HUES48 (cell line): Measurements from ENCODE around the gene RPL15.
"Not testable (repeated sequence)": the region's sequence is repeated elsewhere in the genome, so short reads cannot be mapped to it uniquely, and the experiment has no call there.

Source experiments
- H3K27ac ChIP-seq: one replicate; pipeline ENCODE4 v1.7.0; 2013; ENCODE audit warnings: low read depth, low read length, inconsistent platforms
- H3K27me3 ChIP-seq: 2 replicates; pipeline ENCODE4 v1.6.1; 2013; ENCODE audit warnings: mild to moderate bottlenecking, low read length; ENCODE audit not compliant: control insufficient read depth, insufficient read depth
- H3K36me3 ChIP-seq: 2 replicates; pipeline ENCODE4 v1.6.1; 2013; ENCODE audit warnings: low read length; ENCODE audit not compliant: control insufficient read depth, insufficient read depth
- H3K4me1 ChIP-seq: 2 replicates; pipeline ENCODE4 v1.6.1; 2013; ENCODE audit warnings: mild to moderate bottlenecking, low read length; ENCODE audit not compliant: control insufficient read depth, insufficient read depth
- H3K4me3 ChIP-seq: 2 replicates; pipeline ENCODE4 v1.5.1; 2013; ENCODE audit warnings: mild to moderate bottlenecking, low read depth, low read length
- H3K9ac ChIP-seq: 2 replicates; pipeline ENCODE4 v1.6.1; 2013; ENCODE audit warnings: mild to moderate bottlenecking, low read depth, low read length, moderate library complexity
- H3K9me3 ChIP-seq: 2 replicates; pipeline ENCODE4 v1.6.1; 2013; ENCODE audit warnings: low read length; ENCODE audit not compliant: control insufficient read depth, insufficient read depth

Gene RPL15

GRCh38 chr3:23889950-23890349, 27.0 kb upstream of the RPL15 start:
- Histone ChIP-seq H3K4me1 (peaks cover 14% of the 10 kb centered on the region), H3K9ac (no peak overlapping the region), H3K4me3 (no peak overlapping the region), H3K36me3 (peaks cover 45% of the 10 kb centered on the region), H3K27me3 (no peaks in the 10 kb centered on the region), H3K9me3 (no peaks in the 10 kb centered on the region), H3K27ac (no peak overlapping the region)

GRCh38 chr3:23894254-23895061, 22.5 kb upstream of the RPL15 start:
- peaks cover 3% of the 10 kb centered on the region; the same call in 1 of the 2 replicates for H3K9me3 ChIP-seq
- H3K4me1 ChIP-seq: peaks cover 14% of the 10 kb centered on the region
- H3K4me3 ChIP-seq: no peak overlapping the region
- peaks cover 57% of the 10 kb centered on the region for H3K36me3 ChIP-seq
- no peak overlapping the region for H3K9ac ChIP-seq
- H3K27me3 ChIP-seq: no peaks in the 10 kb centered on the region
- H3K27ac ChIP-seq: no peak overlapping the region

GRCh38 chr3:23895181-23895580, 21.8 kb upstream of the RPL15 start:
- peaks cover 57% of the 10 kb centered on the region for H3K36me3 ChIP-seq
- H3K9ac ChIP-seq: no peak overlapping the region
- H3K4me1 ChIP-seq: peaks cover 14% of the 10 kb centered on the region
- H3K27ac ChIP-seq: no peak overlapping the region
- peaks cover 3% of the 10 kb centered on the region; the same call in 1 of the 2 replicates for H3K9me3 ChIP-seq
- no peak overlapping the region for H3K4me3 ChIP-seq
- H3K27me3 ChIP-seq: no peaks in the 10 kb centered on the region

- H3K27me3 ChIP-seq: no peaks in the 10 kb centered on the region
- H3K4me1 ChIP-seq: no peaks in the 10 kb centered on the region
- no peak overlapping the region for H3K27ac ChIP-seq
- no peak overlapping the region for H3K9ac ChIP-seq
- H3K4me3 ChIP-seq: no peak overlapping the region
- peaks cover 44% of the 10 kb centered on the region for H3K36me3 ChIP-seq
- H3K9me3 ChIP-seq: peaks cover 3% of the 10 kb centered on the region; the same call in 1 of the 2 replicates
These were observed 16.2 kb upstream of the RPL15 start for GRCh38 chr3:23900744-23901143.

GRCh38 chr3:23904545-23904944, 12.4 kb upstream of the RPL15 start:
- H3K27me3 ChIP-seq: no peaks in the 10 kb centered on the region
- peaks cover 42% of the 10 kb centered on the region for H3K36me3 ChIP-seq
- no peaks in the 10 kb centered on the region for H3K4me1 ChIP-seq
- H3K9me3 ChIP-seq: no peaks in the 10 kb centered on the region
- H3K9ac ChIP-seq: no peak overlapping the region
- H3K27ac ChIP-seq: no peak overlapping the region
- no peak overlapping the region for H3K4me3 ChIP-seq

- Histone ChIP-seq H3K4me1 (no peaks in the 10 kb centered on the region), H3K27ac (no peak overlapping the region), H3K4me3 (no peak overlapping the region), H3K36me3 (peaks cover 34% of the 10 kb centered on the region), H3K9ac (no peak overlapping the region), H3K9me3 (no peaks in the 10 kb centered on the region), H3K27me3 (no peaks in the 10 kb centered on the region)
These were observed 7.6 kb upstream of the RPL15 start for GRCh38 chr3:23909341-23909740.

GRCh38 chr3:23911397-23911796, 5.5 kb upstream of the RPL15 start:
- Histone ChIP-seq H3K9ac (no peak overlapping the region), H3K36me3 (peaks cover 32% of the 10 kb centered on the region), H3K27me3 (0 out of 2 replicates have a peak, but pooled peaks cover 5% of the 10 kb centered on the region), H3K4me3 (no peak overlapping the region), H3K4me1 (peaks cover 15% of the 10 kb centered on the region), H3K27ac (no peak overlapping the region), H3K9me3 (no peaks in the 10 kb centered on the region)

- not testable (repeated sequence) for H3K27ac ChIP-seq, H3K9ac ChIP-seq, H3K27me3 ChIP-seq, H3K9me3 ChIP-seq, H3K4me3 ChIP-seq
- Histone ChIP-seq H3K4me1 (peaks cover 15% of the 10 kb centered on the region), H3K36me3 (peaks cover 30% of the 10 kb centered on the region)
These were observed 4.6 kb upstream of the RPL15 start for GRCh38 chr3:23912335-23912734.

- H3K4me3 ChIP-seq: no peak overlapping the region
- no peaks in the 10 kb centered on the region for H3K9me3 ChIP-seq
- peaks cover 27% of the 10 kb centered on the region for H3K36me3 ChIP-seq
- H3K27me3 ChIP-seq: 0 out of 2 replicates have a peak, but pooled peaks cover 5% of the 10 kb centered on the region
- no peak overlapping the region for H3K9ac ChIP-seq
- H3K4me1 ChIP-seq: peaks cover 15% of the 10 kb centered on the region
- no peak overlapping the region for H3K27ac ChIP-seq
These were observed 3.8 kb upstream of the RPL15 start for GRCh38 chr3:23913182-23913581.

GRCh38 chr3:23913873-23914743, 2.8 kb upstream of the RPL15 start:
- H3K4me1 ChIP-seq: peaks cover 21% of the 10 kb centered on the region
- no peak overlapping the region for H3K9ac ChIP-seq
- 0 out of 2 replicates have a peak, but pooled peaks cover 5% of the 10 kb centered on the region for H3K27me3 ChIP-seq
- no peak overlapping the region for H3K4me3 ChIP-seq
- no peak overlapping the region for H3K27ac ChIP-seq
- H3K9me3 ChIP-seq: no peaks in the 10 kb centered on the region
- peaks cover 30% of the 10 kb centered on the region for H3K36me3 ChIP-seq
